ENCODE data around the gene SLC6A3. TPM values are rescaled to one million over a fixed set of nuclear protein-coding genes. Genes with fewer than 3 reads are reported as not detected.

SLC6A3 gene
- total RNA-seq, 1 donor from 2014 or later: not detected

DNA sequence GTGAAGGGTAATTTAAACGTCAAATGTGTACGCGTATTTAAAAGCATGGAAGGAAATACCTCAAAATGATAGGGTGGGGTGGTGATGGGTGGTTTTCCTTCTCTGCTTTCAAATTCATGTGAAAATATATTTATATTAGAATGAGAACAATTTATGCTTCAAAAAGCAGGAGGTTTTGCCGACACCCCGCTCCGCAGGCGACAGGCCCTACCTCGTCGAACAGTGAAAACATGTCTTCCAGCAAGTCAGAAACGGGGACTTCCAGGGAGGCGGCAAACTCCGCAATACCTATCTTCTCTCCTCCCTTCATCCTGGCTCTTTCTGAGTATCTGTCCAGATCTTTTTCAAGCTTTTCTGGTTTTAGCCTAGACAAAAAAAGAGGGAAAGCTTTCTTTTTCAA lies 28.5 kb upstream of the SLC6A3 start:
- no peak overlapping the region for H3K4me3 ChIP-seq (ENCODE audit: low read depth, low read length)
- TF ChIP-seq, protein P1, sequence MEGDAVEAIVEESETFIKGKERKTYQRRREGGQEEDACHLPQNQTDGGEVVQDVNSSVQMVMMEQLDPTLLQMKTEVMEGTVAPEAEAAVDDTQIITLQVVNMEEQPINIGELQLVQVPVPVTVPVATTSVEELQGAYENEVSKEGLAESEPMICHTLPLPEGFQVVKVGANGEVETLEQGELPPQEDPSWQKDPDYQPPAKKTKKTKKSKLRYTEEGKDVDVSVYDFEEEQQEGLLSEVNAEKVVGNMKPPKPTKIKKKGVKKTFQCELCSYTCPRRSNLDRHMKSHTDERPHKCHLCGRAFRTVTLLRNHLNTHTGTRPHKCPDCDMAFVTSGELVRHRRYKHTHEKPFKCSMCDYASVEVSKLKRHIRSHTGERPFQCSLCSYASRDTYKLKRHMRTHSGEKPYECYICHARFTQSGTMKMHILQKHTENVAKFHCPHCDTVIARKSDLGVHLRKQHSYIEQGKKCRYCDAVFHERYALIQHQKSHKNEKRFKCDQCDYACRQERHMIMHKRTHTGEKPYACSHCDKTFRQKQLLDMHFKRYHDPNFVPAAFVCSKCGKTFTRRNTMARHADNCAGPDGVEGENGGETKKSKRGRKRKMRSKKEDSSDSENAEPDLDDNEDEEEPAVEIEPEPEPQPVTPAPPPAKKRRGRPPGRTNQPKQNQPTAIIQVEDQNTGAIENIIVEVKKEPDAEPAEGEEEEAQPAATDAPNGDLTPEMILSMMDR (conservative IDR thresholded peaks at IDR 0.05; ENCODE audit: low read depth, low read length): no peak
- DNase-seq (ENCODE audit: low read depth): no peak

DNA sequence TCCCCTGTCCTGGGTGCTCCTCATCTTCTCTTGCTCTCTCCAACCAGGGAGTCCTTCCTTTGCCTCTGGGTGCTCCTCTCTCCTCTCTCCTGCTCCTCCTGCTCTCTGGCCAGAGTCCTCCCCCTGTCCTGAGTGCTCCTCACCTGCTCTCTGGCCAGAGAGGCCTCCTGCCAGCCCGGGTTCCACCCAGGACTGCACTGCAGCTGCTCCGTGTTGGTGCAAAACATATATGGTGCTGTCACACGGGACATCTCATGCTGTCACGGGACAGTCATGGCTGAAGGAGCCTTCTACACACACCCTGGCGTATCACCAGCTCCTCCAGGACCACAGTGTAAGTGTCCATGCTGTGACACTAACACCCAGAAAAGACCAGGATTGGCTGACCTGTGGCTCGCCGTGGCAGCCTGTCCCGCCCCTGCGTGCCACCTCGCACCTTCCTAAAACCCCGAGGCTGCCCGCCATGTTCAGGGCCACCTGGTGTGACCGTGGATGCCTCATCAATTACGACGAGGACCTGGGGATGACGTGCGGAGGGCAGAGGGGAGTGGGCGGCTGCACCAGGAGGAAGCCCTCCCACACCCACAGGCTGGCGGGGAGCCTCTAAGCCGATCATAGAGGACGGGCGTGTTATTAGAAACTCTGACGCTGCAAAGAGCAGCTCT lies 27.9 kb upstream of the SLC6A3 start:
- no peak overlapping the region for H3K4me3 ChIP-seq (ENCODE audit: low read depth, low read length)
- DNase-seq (ENCODE audit: low read depth): no peak
- TF ChIP-seq, protein P1 (conservative IDR thresholded peaks at IDR 0.05; ENCODE audit: low read depth, low read length): no peak

DNA sequence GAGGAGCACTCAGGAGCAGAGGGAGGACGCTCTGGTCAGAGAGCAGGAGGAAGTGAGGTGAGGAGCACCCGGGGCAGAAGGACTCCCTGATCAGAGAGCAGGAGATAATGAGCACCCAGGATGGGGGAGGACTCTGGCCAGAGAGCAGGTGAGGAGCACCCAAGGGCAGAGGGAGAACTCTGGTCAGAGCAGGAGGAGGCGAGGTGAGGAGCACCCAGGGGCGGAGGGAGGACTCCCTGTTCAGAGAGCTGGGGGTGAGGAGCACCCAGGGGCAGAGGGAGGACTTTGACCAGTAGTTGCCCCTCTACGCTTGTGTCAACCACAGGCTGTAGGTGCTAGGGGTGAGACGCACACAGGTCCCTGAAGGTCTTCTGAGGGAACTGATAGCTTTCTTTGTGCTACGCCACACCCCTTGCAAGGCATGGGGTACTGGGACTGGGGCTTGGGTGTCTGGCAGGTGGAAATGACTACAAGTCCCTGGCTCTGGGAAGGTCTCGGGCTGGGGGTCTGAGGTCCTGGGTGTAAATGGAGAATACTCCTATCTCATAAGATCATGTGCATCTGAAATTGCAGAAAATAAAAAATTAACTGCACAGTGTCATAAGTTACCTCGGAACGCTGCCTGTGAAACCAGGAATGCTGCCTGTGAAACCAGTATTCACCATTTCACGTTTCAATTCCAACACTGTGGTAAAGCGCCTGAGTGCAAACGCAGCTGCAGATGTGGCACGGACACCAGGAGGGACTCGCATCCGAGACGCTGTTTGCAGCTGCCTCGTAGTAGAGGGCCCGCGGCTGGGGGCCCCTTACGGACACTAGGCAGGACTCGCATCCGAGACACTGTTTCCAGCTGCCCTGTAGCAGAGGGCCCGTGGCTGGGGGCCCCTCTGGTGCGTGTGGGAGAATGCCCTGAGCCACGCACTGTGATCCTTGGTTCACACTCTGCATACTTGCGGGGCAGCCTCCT lies 27.0 kb upstream of the SLC6A3 start:
- no peak overlapping the region for H3K4me3 ChIP-seq (ENCODE audit: low read depth, low read length)
- DNase-seq (ENCODE audit: low read depth): no peak
- TF ChIP-seq, protein P1 (conservative IDR thresholded peaks at IDR 0.05; ENCODE audit: low read depth, low read length): no peak

DNA sequence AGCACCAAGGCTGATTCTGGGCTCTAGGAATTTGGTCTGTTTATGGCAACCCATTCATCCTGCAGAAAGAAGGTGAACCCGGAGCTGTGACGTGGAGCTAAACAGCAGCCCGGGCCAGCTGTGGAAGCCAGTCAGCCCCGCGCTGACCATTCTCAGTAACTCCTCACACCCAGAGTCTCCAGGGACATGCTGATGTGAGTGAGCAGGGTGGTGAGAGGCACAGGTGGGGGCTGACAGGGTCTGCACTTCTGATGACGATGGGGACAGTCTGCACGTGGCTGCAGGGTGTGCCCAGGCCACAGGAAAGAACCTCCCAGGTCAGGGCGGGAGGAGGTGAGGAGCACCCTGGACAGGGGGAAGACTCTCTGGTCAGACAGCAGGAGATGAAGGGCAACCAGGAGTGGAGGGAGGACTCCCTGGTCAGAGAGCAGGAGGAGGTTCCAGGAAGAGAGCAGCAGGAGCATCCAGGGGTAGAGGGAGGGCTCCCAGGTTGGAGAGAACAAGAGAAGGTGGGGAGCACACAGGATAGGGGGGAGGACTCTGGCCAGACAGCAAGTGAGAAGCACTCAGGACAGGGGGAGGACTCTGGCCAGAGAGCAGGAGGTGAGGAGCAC lies 26.1 kb upstream of the SLC6A3 start:
- no peak overlapping the region for H3K4me3 ChIP-seq (ENCODE audit: low read depth, low read length)
- TF ChIP-seq, protein P1 (conservative IDR thresholded peaks at IDR 0.05; ENCODE audit: low read depth, low read length): no peak
- no peak for DNase-seq (ENCODE audit: low read depth)

DNA sequence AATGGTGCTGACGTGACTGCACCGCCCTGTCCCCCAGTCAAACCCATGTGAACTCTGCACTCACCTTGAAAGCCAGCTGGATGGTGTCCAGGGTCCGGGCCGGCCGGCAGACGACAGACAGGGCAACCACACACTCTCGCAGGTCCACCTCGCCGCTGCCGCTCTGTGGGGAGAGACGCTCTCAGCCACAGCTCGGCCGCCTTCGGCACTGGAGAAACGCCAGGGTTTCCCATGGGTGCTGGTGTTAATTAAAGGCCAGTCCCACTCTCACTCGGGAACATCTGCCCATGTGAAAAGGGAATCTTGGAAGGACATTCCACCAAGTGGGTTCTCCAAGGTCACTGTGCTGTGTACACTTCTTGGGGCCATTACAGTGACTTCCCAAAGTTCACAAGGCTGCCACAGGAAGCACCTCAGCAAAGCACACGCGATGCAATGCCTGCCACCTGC lies 25.5 kb upstream of the SLC6A3 start:
- no peak for DNase-seq (ENCODE audit: low read depth)
- TF ChIP-seq, protein P1 (conservative IDR thresholded peaks at IDR 0.05; ENCODE audit: low read depth, low read length): no peak
- H3K4me3 ChIP-seq (ENCODE audit: low read depth, low read length): no peak overlapping the region

DNA sequence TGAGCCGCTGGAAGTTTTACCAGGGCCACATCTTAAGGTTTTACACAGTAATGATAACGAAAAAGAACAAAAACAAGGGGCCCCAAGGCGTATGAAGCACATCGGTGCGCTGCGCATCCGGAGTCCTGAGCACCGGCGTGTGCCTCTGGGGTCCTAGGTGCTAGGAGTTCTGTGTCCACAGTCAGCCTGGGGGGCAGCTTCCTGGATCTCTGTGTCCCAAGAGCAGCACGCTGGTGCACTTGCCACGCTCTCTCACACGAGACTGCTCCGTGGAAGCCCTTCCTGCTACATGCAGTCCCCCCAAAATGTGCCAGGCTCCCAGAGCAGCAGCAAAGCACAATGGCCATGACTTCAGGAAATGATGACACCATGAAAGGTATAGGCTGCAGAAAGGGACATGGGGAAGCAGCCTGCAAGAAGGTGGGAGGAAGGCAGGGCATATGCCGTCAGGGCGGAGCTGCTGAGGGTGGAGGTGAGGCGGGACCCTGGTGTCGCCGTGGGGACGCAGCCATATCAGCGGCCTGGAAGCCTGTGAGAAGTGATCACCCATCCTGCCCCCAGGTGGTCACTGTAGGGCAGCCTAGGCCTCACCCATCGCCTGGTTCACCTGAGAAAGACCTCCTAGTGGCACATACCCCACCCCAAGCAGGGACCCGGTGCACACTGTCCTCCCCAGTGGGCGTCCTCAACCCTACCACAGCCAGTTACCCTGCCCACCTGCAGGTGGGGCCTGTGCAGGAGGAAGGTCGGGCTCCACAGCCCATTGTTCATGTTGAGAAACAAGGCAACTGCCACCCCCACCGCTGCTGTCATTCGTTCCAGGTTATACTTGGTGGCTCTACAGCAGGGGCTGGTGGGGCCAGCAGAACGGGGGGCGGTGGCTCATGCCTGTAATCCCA lies 23.6 kb upstream of the SLC6A3 start:
- TF ChIP-seq, protein P1 (conservative IDR thresholded peaks at IDR 0.05; ENCODE audit: low read depth, low read length): no peak
- no peak for DNase-seq (ENCODE audit: low read depth)
- no peak overlapping the region for H3K4me3 ChIP-seq (ENCODE audit: low read depth, low read length)
